Dermis blood vessel endothelial cell (primary cell): ENCODE data around the gene FNBP1. TPM values are rescaled to one million over a fixed set of nuclear protein-coding genes. Genes with fewer than 3 reads are reported as not detected.

ENCODE experiments used
- DNase-seq: peaks from one replicate; pipeline ENCODE4 v3.0.0; 2010
- total RNA-seq: library from RNA; depleted of rRNA; stranded (reverse); fragments of >200 nt; gene quantifications from 2 replicates; pipeline ENCODE4 v1.2.3, GENCODE V29; 2014

Gene FNBP1
- total RNA-seq: 49.5 and 82.3 TPM in 2 replicates

DNA sequence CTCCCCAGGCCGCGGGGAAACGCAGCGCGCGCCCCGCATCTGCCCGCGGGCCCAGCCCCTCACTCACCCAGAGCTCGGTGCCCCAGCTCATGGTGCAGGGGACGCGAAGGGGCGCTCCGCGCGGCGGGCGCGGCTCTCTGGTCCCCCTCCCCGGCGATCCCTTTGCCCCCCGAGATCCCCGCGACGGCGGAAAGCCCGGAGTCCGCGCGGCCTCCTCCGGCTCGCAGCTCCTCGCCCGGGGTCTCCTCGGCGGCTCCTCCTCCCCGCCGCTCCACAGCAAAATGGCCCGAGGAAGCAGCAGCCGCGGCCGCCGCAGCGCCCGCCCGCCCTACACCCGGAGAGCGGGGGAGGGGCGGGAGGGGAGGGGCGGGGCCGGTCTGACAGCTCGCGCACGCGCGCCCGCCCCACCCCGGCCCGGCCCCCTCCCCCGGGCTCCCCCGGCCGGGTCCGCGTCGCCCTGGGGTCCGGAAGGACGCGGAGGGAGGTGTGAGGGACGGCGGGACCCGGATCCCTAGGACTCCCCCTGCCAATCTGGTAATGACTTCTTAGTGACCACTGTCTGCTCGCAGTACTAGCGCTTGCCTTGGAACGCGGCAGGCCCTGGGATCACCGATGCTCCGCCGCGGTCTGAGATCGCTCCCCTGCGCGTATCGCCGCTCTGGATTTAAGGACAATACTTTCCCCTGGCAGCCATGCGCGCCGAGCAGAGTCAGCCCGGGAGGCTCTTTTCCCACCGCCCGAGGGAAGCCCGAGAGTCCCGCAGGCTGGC lies at the start of gene FNBP1:
Gene FNBP1, minus strand, starts transcription at position 305 of the 769 bp plus-strand sequence. Its CDS starts 214 bp downstream, at position 91.
- peak; percentile 80 for DNase-seq

DNA sequence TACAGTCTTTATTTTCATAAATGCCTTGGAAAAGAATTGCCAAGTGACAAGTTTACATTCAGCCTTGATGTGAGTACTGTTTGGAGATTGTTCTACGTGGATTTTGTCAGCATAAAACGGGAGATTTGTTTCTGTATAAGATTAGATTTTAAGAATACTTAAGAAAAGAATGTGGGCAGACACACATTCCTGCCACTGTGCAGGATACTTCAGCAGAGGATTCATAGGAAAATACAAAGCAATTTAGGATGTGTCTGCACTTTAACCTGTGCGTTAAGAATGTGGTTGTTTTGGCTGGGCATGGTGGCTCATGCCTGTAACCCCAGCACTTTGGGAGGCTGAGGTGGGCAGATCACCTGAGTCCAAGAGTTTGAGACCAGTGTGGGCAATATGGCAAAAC lies 47.9 kb upstream of the FNBP1 start:
- DNase-seq: no peak

DNA sequence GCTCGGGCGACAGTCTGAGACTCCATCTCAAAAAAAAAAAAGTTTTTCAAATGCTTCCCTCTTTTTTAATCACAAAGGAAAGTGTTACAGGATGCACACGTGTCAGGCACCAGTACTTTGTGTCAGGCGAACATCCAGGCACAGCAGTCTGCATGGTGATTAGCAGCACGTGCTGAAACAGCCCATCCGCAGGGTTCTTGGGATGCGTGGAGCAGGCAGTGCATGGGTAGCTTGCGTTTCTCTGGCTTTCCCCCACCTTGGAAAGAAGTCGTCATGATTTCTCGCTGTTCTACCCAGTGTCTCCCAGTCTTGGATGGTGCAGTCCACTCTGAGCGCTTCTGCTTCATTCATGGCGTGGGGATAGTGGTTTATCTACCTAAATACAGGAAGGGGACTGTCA lies 46.2 kb upstream of the FNBP1 start:
- no peak for DNase-seq

GRCh38 chr9:130088051-130088450 lies 45.1 kb upstream of the FNBP1 start:
- no peak for DNase-seq

DNA sequence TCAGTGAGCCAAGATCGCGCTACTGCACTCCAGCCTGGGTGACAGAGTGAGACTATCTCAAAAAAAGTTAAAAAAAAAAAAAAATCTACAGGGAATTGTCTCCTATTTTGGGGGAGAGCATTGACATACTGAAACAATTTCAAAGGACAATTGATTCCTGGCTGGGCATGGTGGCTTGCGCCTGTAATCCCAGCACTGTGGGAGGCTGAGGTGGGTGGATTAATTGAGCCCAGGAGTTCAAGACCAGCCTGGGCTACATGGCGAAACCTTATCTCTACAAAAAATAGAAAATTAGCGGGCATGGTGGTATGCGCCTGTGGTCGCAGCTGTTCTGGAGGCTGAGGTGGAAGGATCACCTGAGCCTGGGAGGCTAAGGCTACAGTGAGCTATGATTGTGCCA lies 41.3 kb upstream of the FNBP1 start:
- DNase-seq: no peak

GRCh38 chr9:130078547-130078946 lies 35.6 kb upstream of the FNBP1 start:
- no peak for DNase-seq

DNA sequence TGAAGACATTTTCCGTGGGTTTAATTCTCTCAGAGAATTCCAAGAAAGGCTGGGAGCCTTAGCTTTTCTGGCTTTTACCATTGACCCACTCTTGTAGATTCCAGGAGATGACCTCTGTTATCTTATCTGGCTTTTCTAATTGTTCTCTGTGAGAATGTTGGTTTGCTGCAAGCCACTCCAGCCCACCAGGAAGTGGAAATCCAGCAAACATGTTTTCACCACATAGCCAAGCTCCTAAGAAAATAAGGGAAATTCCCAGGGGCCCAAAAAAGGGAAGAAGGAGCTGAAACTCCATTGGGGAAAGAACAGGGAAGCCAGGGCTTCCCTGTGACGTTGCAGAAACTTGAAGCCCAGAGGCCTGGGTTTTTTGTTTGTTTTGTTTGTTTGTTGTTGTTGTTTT lies 30.4 kb upstream of the FNBP1 start:
- peak; percentile 85 for DNase-seq

- DNase-seq: peak; percentile 64
Observed at GRCh38 chr9:130072515-130073235, 29.7 kb upstream of the FNBP1 start.

- no peak for DNase-seq
Observed at GRCh38 chr9:130069048-130069447, 26.1 kb upstream of the FNBP1 start.

DNA sequence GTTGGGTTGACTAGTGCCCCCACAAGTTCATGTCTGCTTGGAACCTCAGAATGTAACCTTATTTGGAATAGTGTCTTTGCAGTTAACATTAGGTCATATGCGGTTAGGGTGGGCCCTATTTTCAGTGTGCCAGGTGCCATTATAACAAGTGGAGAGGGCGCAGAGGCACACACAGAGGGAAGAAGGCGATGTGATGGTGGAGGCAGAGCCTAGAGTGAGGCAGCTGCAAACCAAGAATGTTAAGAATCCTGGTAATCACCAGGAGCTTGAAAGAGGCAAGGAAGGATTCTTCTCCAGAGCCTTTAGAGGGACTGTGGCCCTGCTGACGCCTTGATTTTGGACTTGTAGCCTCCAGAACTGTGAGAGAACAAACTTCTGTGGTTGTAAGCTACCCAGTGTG lies 21.6 kb upstream of the FNBP1 start:
- DNase-seq: no peak

DNA sequence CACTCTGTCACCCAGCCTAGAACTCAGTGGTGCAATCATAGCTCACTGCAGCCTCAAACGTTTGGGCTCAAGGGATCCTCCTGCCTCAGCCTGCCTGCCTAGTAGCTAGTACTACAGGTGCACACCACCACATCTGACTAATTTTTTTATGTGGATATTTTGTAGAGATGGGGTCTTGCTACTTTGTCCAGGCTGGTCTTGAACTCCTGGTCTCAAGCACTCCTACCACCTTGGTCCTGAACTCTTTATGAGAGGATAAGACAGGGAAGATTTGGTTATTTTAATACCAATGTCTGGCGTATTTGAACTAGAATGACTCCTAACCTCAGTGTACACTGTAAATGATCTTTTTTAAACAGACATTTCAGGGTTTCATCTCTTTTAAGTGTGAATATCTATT lies 19.8 kb upstream of the FNBP1 start:
- no peak for DNase-seq

DNA sequence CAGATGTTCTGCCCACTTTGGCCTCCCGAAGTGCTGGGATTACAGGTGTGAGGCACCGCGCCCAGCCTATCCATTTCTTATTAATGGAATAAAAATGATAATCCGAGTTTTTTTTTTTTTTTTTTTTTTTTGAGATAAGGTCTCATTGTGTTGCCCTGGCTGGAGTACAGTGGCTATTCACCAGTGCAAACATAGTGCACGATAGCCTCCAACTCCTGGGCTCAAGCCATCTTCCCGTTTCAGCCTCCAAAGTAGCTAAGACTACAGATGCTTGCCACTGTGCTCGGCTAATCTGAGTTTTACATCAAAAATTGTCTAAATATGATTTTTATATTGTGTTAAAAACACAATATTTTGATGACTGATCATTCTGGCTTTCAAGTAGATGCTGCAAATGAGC lies 17.3 kb upstream of the FNBP1 start:
- DNase-seq: no peak

DNA sequence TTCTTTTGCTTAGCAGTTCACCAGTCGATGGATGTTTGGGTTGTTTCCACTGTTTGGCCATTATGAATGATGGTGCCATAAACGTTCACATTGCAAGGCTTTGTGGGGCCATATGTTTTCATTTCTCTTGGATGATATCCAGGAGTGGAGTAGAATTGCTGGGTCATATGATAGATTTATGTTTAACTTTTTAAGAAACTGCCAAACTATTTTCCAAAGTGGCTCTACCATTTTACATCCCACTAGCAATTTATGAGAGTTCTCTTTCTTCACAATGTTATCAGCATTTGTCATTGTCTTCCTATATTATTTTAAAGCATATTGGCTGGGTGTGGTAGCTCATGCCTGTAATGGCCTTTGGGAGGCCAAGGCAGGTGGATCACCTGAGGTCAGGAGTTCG lies 15.9 kb upstream of the FNBP1 start:
- no peak for DNase-seq

GRCh38 chr9:130058154-130058553 lies 15.2 kb upstream of the FNBP1 start:
- DNase-seq: no peak

DNA sequence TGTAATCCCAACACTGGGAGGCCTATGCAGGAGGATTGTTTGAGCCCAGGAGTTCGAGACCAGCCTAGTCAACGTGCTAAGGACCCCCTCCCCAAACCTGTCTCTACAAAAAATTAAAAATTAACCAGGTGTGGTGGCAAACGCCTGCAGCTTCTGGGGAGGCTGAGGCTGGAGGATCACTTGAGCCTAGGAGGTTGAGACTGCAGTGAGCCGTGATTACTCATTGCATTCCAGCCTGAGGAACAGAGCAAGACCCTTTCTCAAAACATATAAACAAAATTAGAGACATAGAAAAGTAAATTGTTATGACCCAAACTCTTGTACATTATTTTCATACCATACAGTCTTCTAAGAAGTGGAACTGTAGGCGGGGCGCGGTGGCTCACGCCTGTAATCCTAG lies 11.8 kb upstream of the FNBP1 start:
- DNase-seq: no peak

- peak; percentile 20 for DNase-seq
Observed at GRCh38 chr9:130054325-130054786, 11.4 kb upstream of the FNBP1 start.

GRCh38 chr9:130053504-130054324 lies 10.7 kb upstream of the FNBP1 start, which contains the start of gene GPR107:
Gene GPR107, plus strand, starts transcription at chr9:130053906. Its CDS starts 27 bp downstream, at chr9:130053933.
- DNase-seq: peak; percentile 75

DNA sequence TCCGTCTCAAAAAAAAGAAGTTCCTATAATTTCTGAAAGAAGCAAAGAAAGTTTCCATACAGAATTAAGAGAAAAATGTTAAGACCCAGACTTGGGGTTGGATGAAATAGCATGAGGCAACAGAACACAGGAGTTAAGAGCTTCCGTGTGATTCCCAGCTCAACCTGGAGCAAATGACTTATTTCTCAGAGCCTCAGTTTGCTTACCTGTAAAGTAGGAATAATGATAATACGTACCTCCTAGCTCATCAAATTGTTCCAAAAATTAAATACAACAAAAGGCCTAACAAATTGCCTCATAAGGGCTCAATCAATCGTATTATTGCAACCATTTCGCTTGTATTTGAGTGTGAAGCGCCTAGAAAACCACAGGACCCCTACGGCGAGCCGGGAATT lies 10.1 kb upstream of the FNBP1 start:
- peak; percentile 12 for DNase-seq

GRCh38 chr9:130051855-130052254 lies 8.9 kb upstream of the FNBP1 start:
- DNase-seq: no peak

- DNase-seq: no peak
Observed at GRCh38 chr9:130050462-130050861, 7.5 kb upstream of the FNBP1 start.

DNA sequence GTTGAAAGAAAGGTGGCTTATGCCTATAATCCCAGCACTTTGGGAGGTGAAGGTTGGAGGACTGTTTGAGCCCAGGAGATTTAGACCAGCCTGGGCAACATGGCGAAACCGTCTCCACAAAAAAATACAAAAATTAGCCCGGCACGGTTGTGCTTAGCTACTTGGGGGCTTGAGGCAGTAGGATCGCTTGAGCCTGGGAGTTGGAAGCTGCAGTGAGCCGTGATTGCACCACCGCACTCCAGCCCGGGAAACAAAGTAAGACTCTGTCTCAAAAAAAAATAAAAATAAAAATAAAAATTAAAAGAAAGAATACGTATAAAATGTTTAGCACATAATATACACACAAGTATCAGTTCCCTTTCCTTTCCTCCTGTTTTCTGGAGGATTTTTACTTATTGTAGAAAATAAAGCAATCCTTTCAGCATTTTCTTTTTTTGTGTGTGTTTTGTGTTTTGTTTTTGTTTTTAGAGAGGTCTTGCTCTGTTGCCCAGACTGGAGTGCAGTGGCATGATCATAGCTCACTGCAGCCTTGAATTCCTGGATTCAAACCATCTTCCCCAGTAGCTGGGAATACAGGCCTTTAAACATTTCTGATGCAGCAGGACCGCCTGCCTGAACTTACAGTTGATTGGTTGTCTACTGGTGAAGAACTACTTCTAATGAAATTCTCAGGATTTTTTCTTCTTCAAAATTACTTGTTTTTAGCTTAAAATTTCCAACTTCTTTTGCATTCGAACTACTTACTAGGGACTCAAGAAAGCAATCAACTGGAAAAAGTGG lies 6.6 kb upstream of the FNBP1 start:
- DNase-seq: no peak

- DNase-seq: no peak
Observed at GRCh38 chr9:130045725-130046450, 2.9 kb upstream of the FNBP1 start.
